ENCODE measurements around the gene TASP1.
A peak's percentile ranks its signal among the peaks of the same experiment; 100 is the strongest.

The TASP1 gene

GRCh38 chr20:13510837-13511488 lies 127.8 kb downstream of the TASP1 start:
- CTCF ChIA-PET = no interaction called here
- POLR2A ChIA-PET = no interaction called here
- no peak for TF ChIP-seq ARNT (IDR thresholded peaks at IDR 0.05)
- DNase-seq (ENCODE audit: extremely low spot score) = no peak

- DNase-seq (ENCODE audit: extremely low spot score) = no peak
- ChIA-PET CTCF (no interaction called here), POLR2A (no interaction called here)
- TF ChIP-seq TARDBP (IDR thresholded peaks at IDR 0.05) (no peak), L3MBTL2 (conservative IDR thresholded peaks at IDR 0.05) (no peak), ARNT (IDR thresholded peaks at IDR 0.05) (no peak), FOXM1 (IDR thresholded peaks at IDR 0.05; ENCODE audit: borderline replicate concordance) (no peak), SUZ12 (IDR thresholded peaks at IDR 0.05) (no peak), SP1 (IDR thresholded peaks at IDR 0.05) (no peak), HDGF (IDR thresholded peaks at IDR 0.05; ENCODE audit: borderline replicate concordance) (no peak), NFRKB (IDR thresholded peaks at IDR 0.05) (no peak), PKNOX1 (IDR thresholded peaks at IDR 0.05) (no peak), BHLHE40 (IDR thresholded peaks at IDR 0.05; ENCODE audit: borderline replicate concordance) (no peak), LEF1 (IDR thresholded peaks at IDR 0.05; ENCODE audit: borderline replicate concordance) (no peak), FOXA1 (IDR thresholded peaks at IDR 0.05) (no peak), CTBP1 (IDR thresholded peaks at IDR 0.05; ENCODE audit: borderline replicate concordance) (no peak), ZNF384 (IDR thresholded peaks at IDR 0.05) (no peak), FOXK2 (IDR thresholded peaks at IDR 0.05) (no peak), ELF4 (IDR thresholded peaks at IDR 0.05) (no peak)
Observed at GRCh38 chr20:13507646-13508045, 131.1 kb downstream of the TASP1 start.

GRCh38 chr20:13501500-13501899 lies 137.2 kb downstream of the TASP1 start:
- CTCF ChIA-PET = no interaction called here
- no peak for DNase-seq (ENCODE audit: extremely low spot score)
- TF ChIP-seq PKNOX1 (IDR thresholded peaks at IDR 0.05) (no peak), SUZ12 (IDR thresholded peaks at IDR 0.05) (no peak), LEF1 (IDR thresholded peaks at IDR 0.05; ENCODE audit: borderline replicate concordance) (no peak), L3MBTL2 (conservative IDR thresholded peaks at IDR 0.05) (no peak), ARNT (IDR thresholded peaks at IDR 0.05) (no peak), ZNF384 (IDR thresholded peaks at IDR 0.05) (no peak), FOXA1 (IDR thresholded peaks at IDR 0.05) (no peak), TARDBP (IDR thresholded peaks at IDR 0.05) (no peak), FOXM1 (IDR thresholded peaks at IDR 0.05; ENCODE audit: borderline replicate concordance) (no peak), NFRKB (IDR thresholded peaks at IDR 0.05) (no peak), HDGF (IDR thresholded peaks at IDR 0.05; ENCODE audit: borderline replicate concordance) (no peak), SP1 (IDR thresholded peaks at IDR 0.05) (no peak), BHLHE40 (IDR thresholded peaks at IDR 0.05; ENCODE audit: borderline replicate concordance) (no peak), FOXK2 (IDR thresholded peaks at IDR 0.05) (no peak), CTBP1 (IDR thresholded peaks at IDR 0.05; ENCODE audit: borderline replicate concordance) (no peak)
- POLR2A ChIA-PET = no interaction called here

GRCh38 chr20:13494019-13494418 lies 144.7 kb downstream of the TASP1 start:
- CTCF ChIA-PET = no interaction called here
- POLR2A ChIA-PET = no interaction called here
- no peak for DNase-seq (ENCODE audit: extremely low spot score)
- TF ChIP-seq ELF4 (IDR thresholded peaks at IDR 0.05) (no peak), LEF1 (IDR thresholded peaks at IDR 0.05; ENCODE audit: borderline replicate concordance) (no peak), SUZ12 (IDR thresholded peaks at IDR 0.05) (no peak), SP1 (IDR thresholded peaks at IDR 0.05) (no peak), ARNT (IDR thresholded peaks at IDR 0.05) (no peak), ZNF384 (IDR thresholded peaks at IDR 0.05) (no peak), L3MBTL2 (conservative IDR thresholded peaks at IDR 0.05) (no peak), FOXM1 (IDR thresholded peaks at IDR 0.05; ENCODE audit: borderline replicate concordance) (no peak), PKNOX1 (IDR thresholded peaks at IDR 0.05) (no peak), BHLHE40 (IDR thresholded peaks at IDR 0.05; ENCODE audit: borderline replicate concordance) (no peak), NFRKB (IDR thresholded peaks at IDR 0.05) (no peak), FOXK2 (IDR thresholded peaks at IDR 0.05) (no peak), FOXA1 (IDR thresholded peaks at IDR 0.05) (no peak), TARDBP (IDR thresholded peaks at IDR 0.05) (no peak), HDGF (IDR thresholded peaks at IDR 0.05; ENCODE audit: borderline replicate concordance) (no peak), CTBP1 (IDR thresholded peaks at IDR 0.05; ENCODE audit: borderline replicate concordance) (no peak)

GRCh38 chr20:13493143-13493542 lies 145.6 kb downstream of the TASP1 start:
- ChIA-PET POLR2A (no interaction called here), CTCF (no interaction called here)
- no peak for DNase-seq (ENCODE audit: extremely low spot score)
- TF ChIP-seq FOXK2 (IDR thresholded peaks at IDR 0.05) (no peak), BHLHE40 (IDR thresholded peaks at IDR 0.05; ENCODE audit: borderline replicate concordance) (no peak), HDGF (IDR thresholded peaks at IDR 0.05; ENCODE audit: borderline replicate concordance) (no peak), ARNT (IDR thresholded peaks at IDR 0.05) (no peak), NFRKB (IDR thresholded peaks at IDR 0.05) (no peak), ZNF384 (IDR thresholded peaks at IDR 0.05) (no peak), SP1 (IDR thresholded peaks at IDR 0.05) (no peak), ELF4 (IDR thresholded peaks at IDR 0.05) (no peak), FOXA1 (IDR thresholded peaks at IDR 0.05) (no peak), SUZ12 (IDR thresholded peaks at IDR 0.05) (no peak), L3MBTL2 (conservative IDR thresholded peaks at IDR 0.05) (no peak), FOXM1 (IDR thresholded peaks at IDR 0.05; ENCODE audit: borderline replicate concordance) (no peak), LEF1 (IDR thresholded peaks at IDR 0.05; ENCODE audit: borderline replicate concordance) (no peak), CTBP1 (IDR thresholded peaks at IDR 0.05; ENCODE audit: borderline replicate concordance) (no peak)

- ChIA-PET POLR2A (no interaction called here), CTCF (no interaction called here)
- TF ChIP-seq PKNOX1 (IDR thresholded peaks at IDR 0.05) (peak; percentile 84), HDGF (IDR thresholded peaks at IDR 0.05; ENCODE audit: borderline replicate concordance) (no peak)
- DNase-seq (ENCODE audit: extremely low spot score) = peak; percentile 12
Observed at GRCh38 chr20:13492001-13492481, 146.7 kb downstream of the TASP1 start.

All from HEK293T (cell line).